Activated CD8-positive, alpha-beta T cell treated with anti-CD3 and anti-CD28 coated beads, Interleukin-2, amount 10 ng/mL, durations not matched to agents 7 days and 5 days (primary cell): ENCODE measurements around the gene LPIN1. TPM values are rescaled to one million over a fixed set of nuclear protein-coding genes. Genes with fewer than 3 reads are reported as not detected.

Experiments
- ATAC-seq: fragments of 150-1000 bp; cut with Tn5 transposase; one replicate; pipeline ENCODE4 v1.10.0; 2021; ENCODE audit warnings: moderate library complexity
- CTCF ChIA-PET: fragments of 350-600 bp; sonication (Branson Sonifier 250); formaldehyde crosslinking; loops from one replicate; lab custom pipeline; 2021; ENCODE audit warnings: antibody characterized with exemption; lab: Charles Lee
- POLR2A ChIA-PET: fragments of 350-600 bp; sonication (Branson Sonifier 250); formaldehyde crosslinking; loops from one replicate; lab custom pipeline; 2021; ENCODE audit warnings: antibody characterized with exemption; lab: Charles Lee
- DNase-seq: peaks from one replicate; pipeline ENCODE4 v3.0.0-alpha.2; 2020
- H3K27ac Mint-ChIP-seq: one replicate; pipeline ENCODE4 v1.8.0; 2021; ENCODE audit warnings: mild to moderate bottlenecking, mixed read lengths
- H3K27me3 Mint-ChIP-seq: one replicate; pipeline ENCODE4 v1.8.0; 2021; ENCODE audit warnings: low read depth, mixed read lengths
- H3K36me3 Mint-ChIP-seq: one replicate; pipeline ENCODE4 v1.8.0; 2021; ENCODE audit warnings: low read depth, mixed read lengths
- H3K4me1 Mint-ChIP-seq: one replicate; pipeline ENCODE4 v1.8.0; 2021; ENCODE audit warnings: low read depth, mixed read lengths
- H3K4me3 Mint-ChIP-seq: one replicate; pipeline ENCODE4 v1.8.0; 2021; ENCODE audit warnings: mild to moderate bottlenecking, mixed read lengths
- H3K9me3 Mint-ChIP-seq: one replicate; pipeline ENCODE4 v1.8.0; 2022; ENCODE audit warnings: mixed read lengths; ENCODE audit not compliant: insufficient read depth
- total RNA-seq, 2 experiments: library from RNA; stranded (reverse); gene quantifications; one replicate each; pipeline ENCODE4 v1.2.3, GENCODE V29; 2021

The LPIN1 gene
- total RNA-seq, 2 experiments from 2014 or later: 46.8 to 54.7 TPM

DNA sequence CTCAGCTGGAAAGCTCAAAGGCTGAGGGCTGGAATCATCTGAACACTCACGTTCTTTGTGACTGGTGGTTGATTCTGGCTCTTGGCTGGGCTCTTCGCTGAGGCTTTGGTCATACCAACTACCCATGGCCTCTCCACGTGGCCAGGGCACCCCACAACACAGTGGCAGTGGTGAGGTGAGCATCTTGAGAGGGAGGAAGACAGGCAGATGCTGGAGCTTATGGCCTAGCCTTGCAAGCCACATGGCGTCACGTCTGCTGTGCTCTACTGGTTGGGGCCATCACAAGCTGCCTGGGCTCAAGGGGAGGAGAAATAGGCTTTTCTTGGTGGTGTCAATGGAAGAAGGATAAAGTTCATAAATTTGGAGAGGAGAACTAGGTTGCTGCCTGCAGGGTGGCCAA lies 19.6 kb downstream of the LPIN1 start:
- H3K9me3 Mint-ChIP-seq: no peaks in the 10 kb centered on the region
- peaks cover 62% of the 10 kb centered on the region for H3K36me3 Mint-ChIP-seq
- no peak overlapping the region for H3K27ac Mint-ChIP-seq
- no peak overlapping the region for H3K4me3 Mint-ChIP-seq
- DNase-seq (no peak), ATAC-seq (no peak)
- H3K27me3 Mint-ChIP-seq: no peaks in the 10 kb centered on the region
- POLR2A ChIA-PET: no interaction called here
- peaks cover 25% of the 10 kb centered on the region for H3K4me1 Mint-ChIP-seq
- CTCF ChIA-PET: interaction anchor here (1.1 to 2.4 kb wide), 2 partner anchors 13 to 73 kb away, joined by 5 to 8 read pairs; no protein-coding TSS in a partner anchor

DNA sequence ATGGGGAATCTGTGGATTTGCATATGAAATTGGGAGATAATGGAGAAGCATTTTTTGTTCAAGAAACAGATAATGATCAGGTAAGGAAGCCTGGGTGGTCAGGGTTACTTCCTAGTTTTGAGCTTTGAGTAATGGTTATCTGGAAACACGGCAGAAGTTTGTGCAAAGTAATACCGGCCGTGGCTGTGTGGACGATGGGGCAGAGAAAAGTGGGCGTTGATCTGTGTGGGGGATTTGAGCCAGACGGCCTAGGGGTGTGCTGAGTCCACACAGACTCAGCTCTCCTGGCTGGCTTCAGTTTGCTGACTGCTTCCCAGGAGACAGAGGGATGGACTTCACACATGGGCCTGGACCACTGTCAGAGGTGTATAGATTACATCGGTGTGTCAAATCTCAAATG lies 21.3 kb downstream of the LPIN1 start:
- peaks cover 9% of the 10 kb centered on the region for H3K4me1 Mint-ChIP-seq
- no peak overlapping the region for H3K27ac Mint-ChIP-seq
- POLR2A ChIA-PET: interaction anchor here (1.0 kb wide), 1 partner anchor 14 kb away, joined by 3 read pairs; no protein-coding TSS in a partner anchor

DNA sequence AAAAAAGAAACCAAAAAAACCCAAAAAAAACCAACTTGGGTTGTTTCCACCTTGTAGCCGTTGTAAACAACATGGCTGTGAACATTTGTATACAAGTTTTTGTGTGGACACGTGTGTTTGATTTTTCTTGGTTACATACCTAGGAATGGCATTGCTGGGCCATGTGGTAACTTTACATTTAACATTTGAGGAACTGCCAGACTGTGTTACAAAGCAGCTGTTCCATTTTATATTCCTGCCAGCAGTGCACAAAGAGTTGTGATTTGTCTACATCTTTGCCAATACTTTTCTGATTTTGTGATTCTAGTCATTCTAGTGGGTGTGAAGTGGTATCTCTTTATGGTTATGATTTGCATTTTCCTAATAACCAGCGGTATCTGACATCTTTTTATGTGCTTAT lies 22.5 kb downstream of the LPIN1 start:
- DNase-seq: no peak
- CTCF ChIA-PET: interaction anchor here (1.0 kb wide), 1 partner anchor 11 kb away, joined by 3 read pairs; no protein-coding TSS in a partner anchor
- ATAC-seq: no peak
- no peak overlapping the region for H3K27ac Mint-ChIP-seq
- peaks cover 72% of the 10 kb centered on the region for H3K36me3 Mint-ChIP-seq
- H3K4me1 Mint-ChIP-seq: peaks cover 17% of the 10 kb centered on the region
- no peaks in the 10 kb centered on the region for H3K27me3 Mint-ChIP-seq
- POLR2A ChIA-PET: no interaction called here
- H3K9me3 Mint-ChIP-seq: no peaks in the 10 kb centered on the region
- no peak overlapping the region for H3K4me3 Mint-ChIP-seq

More for the DNA sequence above, 21.3 kb downstream of the LPIN1 start:
- Mint-ChIP-seq H3K9me3 (no peaks in the 10 kb centered on the region), H3K27me3 (no peaks in the 10 kb centered on the region), H3K36me3 (peaks cover 66% of the 10 kb centered on the region), H3K4me3 (no peak overlapping the region)
- no peak for ATAC-seq
- DNase-seq: no peak
- CTCF ChIA-PET: interaction anchor here (2.4 kb wide), 1 partner anchor 12 kb away, joined by 8 read pairs; no protein-coding TSS in a partner anchor

DNA sequence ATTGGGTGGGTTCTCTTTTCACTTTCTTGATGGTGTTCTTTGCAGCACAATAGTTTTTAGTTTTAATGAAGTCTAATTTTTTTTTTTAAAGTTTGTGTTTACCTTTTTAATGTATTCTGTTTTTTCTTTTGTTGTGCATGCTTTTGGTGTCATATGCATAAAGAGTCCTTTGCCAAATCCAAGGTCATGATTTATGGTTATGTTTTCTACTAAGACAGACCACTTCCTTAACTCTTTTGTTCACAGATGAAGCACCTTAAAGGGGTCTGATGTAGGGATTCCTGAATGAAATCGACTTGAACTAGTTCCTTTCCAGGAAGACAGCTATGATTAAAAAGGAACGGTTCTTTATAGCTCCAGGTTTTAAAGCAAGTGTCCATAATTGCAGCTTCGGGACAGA lies 23.1 kb downstream of the LPIN1 start:
- Mint-ChIP-seq H3K4me1 (peaks cover 22% of the 10 kb centered on the region), H3K4me3 (no peak overlapping the region), H3K27ac (no peak overlapping the region), H3K9me3 (no peaks in the 10 kb centered on the region), H3K36me3 (peaks cover 72% of the 10 kb centered on the region), H3K27me3 (no peaks in the 10 kb centered on the region)
- POLR2A ChIA-PET: no interaction called here
- CTCF ChIA-PET: interaction anchor here (0.5 to 1.0 kb wide), 3 partner anchors 10 to 36 kb away, joined by 3 read pairs; no protein-coding TSS in a partner anchor
- ATAC-seq (no peak), DNase-seq (no peak)

DNA sequence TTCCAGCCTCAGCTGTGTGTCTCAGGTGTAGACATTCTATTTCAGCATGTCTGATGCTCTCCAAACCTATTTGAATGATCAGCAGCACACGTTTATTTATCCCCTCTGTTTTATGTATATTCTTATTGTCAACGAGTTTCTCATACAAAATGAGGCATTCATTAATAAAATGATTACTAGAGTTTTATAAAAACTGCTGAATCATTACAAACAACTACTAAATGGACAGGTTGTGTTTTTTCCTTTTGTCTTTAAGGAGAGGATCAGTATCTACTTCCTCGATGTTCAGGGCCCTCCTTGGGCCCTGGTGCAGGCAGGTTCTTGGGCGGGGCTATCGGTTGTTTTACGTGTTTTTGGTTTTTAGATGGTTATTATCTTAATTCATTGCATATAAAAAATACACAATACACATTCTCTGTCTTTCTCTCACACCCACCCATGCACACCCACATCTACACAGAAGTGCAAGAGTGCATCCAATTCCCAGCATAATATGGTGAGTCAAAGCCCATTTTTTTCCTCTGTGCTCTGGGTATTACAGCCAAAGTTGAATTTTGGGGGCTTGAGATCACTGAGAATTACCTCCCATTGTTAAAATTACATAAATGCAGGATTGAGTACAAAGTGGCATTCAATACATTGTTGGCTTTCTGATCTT lies 24.2 kb downstream of the LPIN1 start:
- peaks cover 71% of the 10 kb centered on the region for H3K36me3 Mint-ChIP-seq
- no peak overlapping the region for H3K4me3 Mint-ChIP-seq
- ATAC-seq (no peak), DNase-seq (no peak)
- H3K27me3 Mint-ChIP-seq: no peaks in the 10 kb centered on the region
- H3K4me1 Mint-ChIP-seq: peaks cover 32% of the 10 kb centered on the region
- H3K9me3 Mint-ChIP-seq: no peaks in the 10 kb centered on the region
- CTCF ChIA-PET: interaction anchor here (0.7 to 1.5 kb wide), 2 partner anchors 20 to 23 kb away, joined by 3 to 4 read pairs; no protein-coding TSS in a partner anchor
- POLR2A ChIA-PET: no interaction called here
- H3K27ac Mint-ChIP-seq: no peak overlapping the region

DNA sequence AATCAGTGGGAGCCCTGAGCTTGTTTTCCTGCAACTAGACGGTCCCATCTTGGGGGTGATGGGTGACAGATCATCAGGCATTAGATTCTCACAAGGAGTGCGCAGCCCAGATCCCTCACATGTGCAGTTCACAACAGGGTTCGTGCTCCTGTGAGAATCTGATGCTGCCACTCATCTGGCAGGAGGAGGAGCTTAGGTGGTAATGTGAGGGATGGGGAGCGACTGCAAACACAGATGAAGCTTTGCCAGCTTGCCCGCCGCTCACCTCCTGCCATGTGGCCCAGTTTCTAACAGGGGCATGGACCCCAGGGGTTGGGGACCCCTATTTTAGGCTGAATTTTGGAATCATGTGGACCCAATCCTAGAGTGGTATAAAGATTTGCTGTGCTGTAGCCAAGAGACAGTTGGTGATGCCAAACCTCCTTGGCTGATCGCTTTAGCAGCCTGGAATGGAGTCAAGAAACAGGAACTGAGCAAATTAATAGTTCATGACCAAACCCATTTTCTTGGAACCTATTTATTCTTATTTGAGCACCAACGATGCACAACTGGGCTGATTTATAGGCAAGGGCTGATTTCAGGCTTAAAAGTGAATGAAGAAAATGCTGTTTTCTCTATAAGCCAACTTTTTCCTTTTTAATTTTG lies 25.7 kb downstream of the LPIN1 start:
- Mint-ChIP-seq H3K36me3 (peaks cover 64% of the 10 kb centered on the region), H3K27me3 (no peaks in the 10 kb centered on the region), H3K4me1 (peaks cover 35% of the 10 kb centered on the region), H3K27ac (no peak overlapping the region), H3K9me3 (no peaks in the 10 kb centered on the region), H3K4me3 (no peak overlapping the region)
- POLR2A ChIA-PET: interaction anchor here (0.7 kb wide), 1 partner anchor 18 kb away, joined by 4 read pairs; no protein-coding TSS in a partner anchor
- no peak for ATAC-seq
- CTCF ChIA-PET: interaction anchor here (1.5 kb wide), 1 partner anchor 25 kb away, joined by 4 read pairs; no protein-coding TSS in a partner anchor
- DNase-seq: no peak

DNA sequence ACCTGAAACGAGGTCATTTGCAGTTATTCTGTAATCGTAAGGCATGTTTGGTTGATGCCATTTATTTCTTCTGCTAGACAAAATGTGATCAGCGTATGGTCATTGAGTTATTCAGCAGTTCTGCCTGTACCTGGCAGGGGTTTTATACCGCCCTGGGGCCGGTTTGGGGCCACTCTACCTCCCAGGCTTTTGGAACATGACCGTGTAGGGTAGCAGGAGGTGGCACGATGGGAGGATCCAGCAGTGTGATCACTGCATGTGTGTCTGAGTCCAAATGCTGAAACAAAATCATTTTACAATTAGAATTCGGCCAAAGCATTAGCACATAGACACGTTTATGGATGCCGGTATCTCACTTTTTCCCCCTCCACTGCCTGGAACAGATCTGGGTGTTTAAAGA lies 26.7 kb downstream of the LPIN1 start:
- ChIA-PET POLR2A (interaction anchor here (0.6 to 2.8 kb wide), 2 partner anchors 19 to 20 kb away, joined by 3 to 20 read pairs; no protein-coding TSS in a partner anchor), CTCF (interaction anchor here (1.1 to 2.5 kb wide), 6 partner anchors 10 to 80 kb away, joined by 3 to 25 read pairs (median 7); no protein-coding TSS in a partner anchor)
- Mint-ChIP-seq H3K4me1 (peaks cover 43% of the 10 kb centered on the region), H3K27me3 (no peaks in the 10 kb centered on the region), H3K4me3 (no peak overlapping the region), H3K27ac (no peak overlapping the region), H3K9me3 (no peaks in the 10 kb centered on the region), H3K36me3 (peaks cover 67% of the 10 kb centered on the region)
- ATAC-seq (no peak), DNase-seq (no peak)

DNA sequence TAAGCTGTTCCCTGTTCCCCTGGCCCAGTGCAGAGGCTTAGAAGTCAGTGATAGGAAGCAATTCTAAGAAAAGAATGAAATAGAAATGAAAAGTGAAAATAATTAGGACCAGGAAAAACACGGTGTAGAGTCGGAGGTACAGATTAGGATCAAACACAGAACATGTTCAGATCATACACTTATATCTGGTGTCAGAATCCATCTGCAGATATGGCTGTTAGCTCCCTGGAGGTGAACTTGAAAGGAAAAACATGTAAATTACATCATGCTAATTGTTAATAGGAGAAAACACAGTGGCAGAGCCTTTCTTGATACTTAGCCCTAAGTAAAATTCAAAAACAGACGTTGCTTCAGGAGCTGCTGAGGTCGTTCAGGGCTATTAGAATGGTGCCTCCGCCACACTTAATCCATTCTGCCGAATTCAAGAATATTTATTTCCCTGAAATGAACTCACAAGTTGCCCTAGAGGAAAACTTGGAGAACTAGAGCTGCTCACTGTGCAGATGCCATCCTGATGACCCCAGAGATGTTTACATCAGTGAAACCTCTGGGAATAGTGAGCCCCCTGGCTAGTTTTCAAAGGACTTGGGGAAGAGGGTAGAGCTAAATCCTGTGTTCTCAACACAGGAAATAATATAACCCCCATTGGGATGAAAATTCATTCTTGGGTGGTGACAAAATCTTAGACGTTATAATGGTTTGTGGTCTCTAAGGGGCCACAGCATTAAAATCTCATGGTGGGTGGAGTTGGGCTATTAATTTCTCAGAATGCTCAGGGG lies 27.5 kb downstream of the LPIN1 start:
- POLR2A ChIA-PET: interaction anchor here (1.5 to 2.8 kb wide), 2 partner anchors 19 to 27 kb away, joined by 4 to 20 read pairs; partner anchors contain the start of gene LPIN1
- H3K36me3 Mint-ChIP-seq: peaks cover 68% of the 10 kb centered on the region
- CTCF ChIA-PET: interaction anchor here (1.1 to 2.5 kb wide), 9 partner anchors 10 to 81 kb away, joined by 3 to 25 read pairs (median 8); partner anchors contain the start of gene LPIN1
- H3K4me1 Mint-ChIP-seq: peaks cover 51% of the 10 kb centered on the region
- DNase-seq (no peak), ATAC-seq (no peak)
- no peaks in the 10 kb centered on the region for H3K9me3 Mint-ChIP-seq
- H3K27me3 Mint-ChIP-seq: no peaks in the 10 kb centered on the region
- H3K4me3 Mint-ChIP-seq: no peak overlapping the region
- H3K27ac Mint-ChIP-seq: peak overlapping the region; percentile 66

DNA sequence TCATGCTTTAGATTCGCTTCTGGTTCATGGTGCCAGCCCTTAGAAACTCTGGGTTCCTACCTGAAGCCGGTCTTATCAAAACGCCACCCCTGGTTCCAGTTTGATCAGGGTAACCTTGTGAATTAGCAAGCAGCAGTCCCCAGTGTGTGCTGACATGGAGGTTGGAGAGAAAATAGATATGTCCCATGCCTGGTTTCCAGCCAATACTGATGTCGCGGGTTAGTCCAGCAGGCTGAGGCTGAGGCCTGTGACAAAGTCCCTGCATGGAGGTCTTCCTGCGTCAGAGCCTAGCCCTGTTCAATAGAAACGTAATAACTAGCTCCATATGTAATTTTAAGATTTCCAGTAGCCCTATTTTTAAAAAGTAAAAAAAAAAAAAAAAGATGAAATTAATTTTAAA lies 28.2 kb downstream of the LPIN1 start:
- ATAC-seq (no peak), DNase-seq (no peak)
- ChIA-PET CTCF (interaction anchor here (0.9 to 2.5 kb wide), 9 partner anchors 9 to 82 kb away, joined by 3 to 25 read pairs (median 6); partner anchors contain the start of gene LPIN1), POLR2A (interaction anchor here (1.5 to 2.8 kb wide), 2 partner anchors 20 to 28 kb away, joined by 4 to 20 read pairs; partner anchors contain the start of gene LPIN1)
- H3K4me1 Mint-ChIP-seq: peaks cover 51% of the 10 kb centered on the region
- H3K27ac Mint-ChIP-seq: peak overlapping the region; percentile 66
- H3K27me3 Mint-ChIP-seq: no peaks in the 10 kb centered on the region
- no peak overlapping the region for H3K4me3 Mint-ChIP-seq
- peaks cover 67% of the 10 kb centered on the region for H3K36me3 Mint-ChIP-seq
- no peaks in the 10 kb centered on the region for H3K9me3 Mint-ChIP-seq

DNA sequence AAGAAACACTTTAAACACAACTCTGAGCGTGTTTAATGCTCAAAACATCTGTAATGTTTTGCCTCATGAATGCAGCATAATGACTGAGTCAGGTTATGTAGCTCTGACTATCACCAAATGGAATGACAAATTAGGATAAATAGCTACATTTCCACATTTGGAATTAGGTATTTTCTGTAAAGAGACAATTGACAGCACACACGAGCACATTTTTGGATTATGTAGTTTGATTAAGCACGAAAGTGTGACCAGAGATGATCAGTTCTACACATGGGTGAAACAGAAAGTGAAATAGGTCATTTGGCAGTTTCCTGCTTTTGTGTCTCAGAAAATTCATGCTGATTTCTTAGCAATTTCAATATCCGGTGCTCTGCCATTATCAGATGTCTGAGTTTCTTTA lies 29.0 kb downstream of the LPIN1 start:
- Mint-ChIP-seq H3K27ac (peak overlapping the region; percentile 94), H3K36me3 (peaks cover 72% of the 10 kb centered on the region)

More for the DNA sequence above, 29.0 kb downstream of the LPIN1 start:
- Mint-ChIP-seq H3K27me3 (no peaks in the 10 kb centered on the region), H3K4me1 (peaks cover 52% of the 10 kb centered on the region), H3K9me3 (no peaks in the 10 kb centered on the region), H3K4me3 (peak overlapping the region; percentile 69)
- ATAC-seq (peak; percentile 73), DNase-seq (peak; percentile 35)
- CTCF ChIA-PET: interaction anchor here (0.9 to 2.5 kb wide), 8 partner anchors 8 to 82 kb away, joined by 5 to 25 read pairs (median 8); partner anchors contain the start of gene LPIN1
- POLR2A ChIA-PET: interaction anchor here (1.5 to 2.8 kb wide), 2 partner anchors 21 to 28 kb away, joined by 4 to 20 read pairs; partner anchors contain the start of gene LPIN1
